Astrocyte of the spinal cord (primary cell): ENCODE data around the gene MYL6.

Source experiments
- DNase-seq: peaks from one replicate; pipeline ENCODE4 v3.0.0; 2011; ENCODE audit warnings: low read depth, low spot score
- H3K4me3 ChIP-seq: 2 replicates; pipeline ENCODE4 v1.5.1; 2011; ENCODE audit warnings: low read depth, mild to moderate bottlenecking, low read length, moderate library complexity
- CTCF ChIP-seq: IDR thresholded peaks from 2 replicates; pipeline ENCODE4 v1.5.1; 2012; ENCODE audit warnings: low read depth, mild to moderate bottlenecking, low read length, inconsistent platforms
- in situ Hi-C: cut with HindIII; loops from 2 replicates; pipeline ENCODE4 v1.10.0; 2017; ENCODE audit warnings: low sequenced_read_pairs

The MYL6 gene

GRCh38 chr12:56129942-56130495 is 28.1 kb upstream of the MYL6 start:
- in situ Hi-C loops, result no loop called here
- no peak for DNase-seq
- peak overlapping the region; percentile 93 for H3K4me3 ChIP-seq
- TF ChIP-seq CTCF, result no peak

GRCh38 chr12:56130876-56131275 is 27.3 kb upstream of the MYL6 start:
- TF ChIP-seq CTCF, result no peak
- no peak overlapping the region for H3K4me3 ChIP-seq
- no peak for DNase-seq
- in situ Hi-C loops, result no loop called here

GRCh38 chr12:56134897-56135296 is 23.3 kb upstream of the MYL6 start:
- in situ Hi-C loops, result no loop called here
- TF ChIP-seq CTCF, result no peak

GRCh38 chr12:56137853-56138571 is 20.1 kb upstream of the MYL6 start:
- H3K4me3 ChIP-seq, result no peak overlapping the region
- in situ Hi-C loops, result no loop called here
- no peak for DNase-seq
- no peak for TF ChIP-seq CTCF

More at GRCh38 chr12:56134897-56135296, 23.3 kb upstream of the MYL6 start:
- no peak overlapping the region for H3K4me3 ChIP-seq
- no peak for DNase-seq

- in situ Hi-C loops, result no loop called here
- H3K4me3 ChIP-seq, result no peak overlapping the region
- TF ChIP-seq CTCF, result no peak
- no peak for DNase-seq
Observed at GRCh38 chr12:56141946-56142784, 16.0 kb upstream of the MYL6 start.

- H3K4me3 ChIP-seq, result no peak overlapping the region
- no peak for TF ChIP-seq CTCF
- no peak for DNase-seq
- in situ Hi-C loops, result no loop called here
Observed at GRCh38 chr12:56143217-56143616, 14.9 kb upstream of the MYL6 start.
